GM12878 (cell line): ENCODE data around the gene ALKBH1. TPM values are rescaled to one million over a fixed set of nuclear protein-coding genes. Genes with fewer than 3 reads are reported as not detected.

ENCODE experiments used
- CREM ChIP-seq: IDR thresholded peaks from 2 replicates; pipeline ENCODE4 v1.6.1; 2014; ENCODE audit warnings: antibody characterized with exemption, low read depth
- E2F4 ChIP-seq: IDR thresholded peaks from 2 replicates; pipeline ENCODE4 v1.6.1; 2012; ENCODE audit warnings: low read depth, low read length, improper control_type of control experiment
- EZH2 ChIP-seq: IDR thresholded peaks from 2 replicates; pipeline ENCODE4 v1.6.1; 2012; ENCODE audit warnings: low read depth, mild to moderate bottlenecking, control low read depth, inconsistent platforms, low read length, borderline replicate concordance; ENCODE audit not compliant: control insufficient read depth
- MLLT1 ChIP-seq: fragments of 450-650 bp; IDR thresholded peaks from 2 replicates; pipeline ENCODE4 v1.6.1; 2016; ENCODE audit warnings: mild to moderate bottlenecking
- PAX5 ChIP-seq: IDR thresholded peaks from 2 replicates; pipeline ENCODE4 v1.6.1; 2011; ENCODE audit warnings: low read depth, low read length, borderline replicate concordance
- PML ChIP-seq: IDR thresholded peaks from 2 replicates; pipeline ENCODE4 v1.6.1; 2012; ENCODE audit warnings: low read length, inconsistent platforms
- REST ChIP-seq: IDR thresholded peaks from 2 replicates; pipeline ENCODE4 v1.6.1; 2012; ENCODE audit warnings: mild to moderate bottlenecking, low read depth, low read length
- STAT1 ChIP-seq: fragments of 450-650 bp; conservative IDR thresholded peaks from 2 replicates; pipeline ENCODE4 v1.6.1; 2014; ENCODE audit warnings: antibody characterized with exemption, mild to moderate bottlenecking
- TARDBP ChIP-seq: IDR thresholded peaks from 2 replicates; pipeline ENCODE4 v1.6.1; 2016; ENCODE audit warnings: borderline replicate concordance
- polyA plus RNA-seq, 11 experiments: library from polyadenylated mRNA; depleted of rRNA in 4 of 11; unstranded in 6 of 11; stranded (reverse) in 5 of 11; fragments of >200 nt; fragmentation: Nextera tagmentation in 4 of 11; fragmentation: Illumina TruSeq in 1 of 11; extraction: Ambion mirVana in 4 of 11; extraction: Trizol in 1 of 11; gene quantifications; 1 replicate in 1 of 11; 2 replicates in 10 of 11; pipeline versions ENCODE4 v1.2.1 to v1.2.3, GENCODE V29; 2011 to 2016; ENCODE audit warnings: inconsistent platforms in 2 of 11, missing spikeins in 2 of 11, low read depth in 1 of 11
- total RNA-seq, 4 experiments: library from RNA; depleted of rRNA in 3 of 4; stranded (reverse); fragments of >200 nt in 3 of 4; fragmentation: Illumina TruSeq in 1 of 4; extraction: Trizol in 1 of 4; gene quantifications; 2 replicates each; pipeline versions ENCODE4 v1.2.1 to v1.2.3, GENCODE V29; 2013 to 2021
- TF ChIP-seq, protein P1 (sequence below): fragments of 450-650 bp; IDR thresholded peaks from 2 replicates; pipeline ENCODE4 v1.6.1; 2018; ENCODE audit warnings: borderline replicate concordance, mild to moderate bottlenecking; ENCODE audit not compliant: partially characterized antibody
- TF ChIP-seq, protein P2 (sequence below): fragments of 150-350 bp; IDR thresholded peaks from 2 replicates; pipeline ENCODE4 v1.6.1; 2016; ENCODE audit warnings: low read depth, low read length

Gene ALKBH1
- total and polyA plus RNA-seq, 10 of the 15 experiments (the other 5 are each of a cell fraction or from before 2014, with no cell fraction given): 6.5 to 24.1 (median 17.0) TPM

GRCh38 chr14:77657280-77657679 is 50.5 kb downstream of the ALKBH1 start (continued):
- TF ChIP-seq, protein P1, sequence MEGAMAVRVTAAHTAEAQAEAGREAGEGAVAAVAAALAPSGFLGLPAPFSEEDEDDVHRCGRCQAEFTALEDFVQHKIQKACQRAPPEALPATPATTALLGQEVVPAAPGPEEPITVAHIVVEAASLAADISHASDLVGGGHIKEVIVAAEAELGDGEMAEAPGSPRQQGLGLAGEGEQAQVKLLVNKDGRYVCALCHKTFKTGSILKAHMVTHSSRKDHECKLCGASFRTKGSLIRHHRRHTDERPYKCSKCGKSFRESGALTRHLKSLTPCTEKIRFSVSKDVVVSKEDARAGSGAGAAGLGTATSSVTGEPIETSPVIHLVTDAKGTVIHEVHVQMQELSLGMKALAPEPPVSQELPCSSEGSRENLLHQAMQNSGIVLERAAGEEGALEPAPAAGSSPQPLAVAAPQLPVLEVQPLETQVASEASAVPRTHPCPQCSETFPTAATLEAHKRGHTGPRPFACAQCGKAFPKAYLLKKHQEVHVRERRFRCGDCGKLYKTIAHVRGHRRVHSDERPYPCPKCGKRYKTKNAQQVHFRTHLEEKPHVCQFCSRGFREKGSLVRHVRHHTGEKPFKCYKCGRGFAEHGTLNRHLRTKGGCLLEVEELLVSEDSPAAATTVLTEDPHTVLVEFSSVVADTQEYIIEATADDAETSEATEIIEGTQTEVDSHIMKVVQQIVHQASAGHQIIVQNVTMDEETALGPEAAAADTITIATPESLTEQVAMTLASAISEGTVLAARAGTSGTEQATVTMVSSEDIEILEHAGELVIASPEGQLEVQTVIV: no peak
- TF ChIP-seq STAT1 (no peak), PML (no peak), TARDBP (no peak), CREM (no peak), EZH2 (no peak), PAX5 (no peak), E2F4 (no peak), REST (no peak), MLLT1 (no peak)
- TF ChIP-seq, protein P2, sequence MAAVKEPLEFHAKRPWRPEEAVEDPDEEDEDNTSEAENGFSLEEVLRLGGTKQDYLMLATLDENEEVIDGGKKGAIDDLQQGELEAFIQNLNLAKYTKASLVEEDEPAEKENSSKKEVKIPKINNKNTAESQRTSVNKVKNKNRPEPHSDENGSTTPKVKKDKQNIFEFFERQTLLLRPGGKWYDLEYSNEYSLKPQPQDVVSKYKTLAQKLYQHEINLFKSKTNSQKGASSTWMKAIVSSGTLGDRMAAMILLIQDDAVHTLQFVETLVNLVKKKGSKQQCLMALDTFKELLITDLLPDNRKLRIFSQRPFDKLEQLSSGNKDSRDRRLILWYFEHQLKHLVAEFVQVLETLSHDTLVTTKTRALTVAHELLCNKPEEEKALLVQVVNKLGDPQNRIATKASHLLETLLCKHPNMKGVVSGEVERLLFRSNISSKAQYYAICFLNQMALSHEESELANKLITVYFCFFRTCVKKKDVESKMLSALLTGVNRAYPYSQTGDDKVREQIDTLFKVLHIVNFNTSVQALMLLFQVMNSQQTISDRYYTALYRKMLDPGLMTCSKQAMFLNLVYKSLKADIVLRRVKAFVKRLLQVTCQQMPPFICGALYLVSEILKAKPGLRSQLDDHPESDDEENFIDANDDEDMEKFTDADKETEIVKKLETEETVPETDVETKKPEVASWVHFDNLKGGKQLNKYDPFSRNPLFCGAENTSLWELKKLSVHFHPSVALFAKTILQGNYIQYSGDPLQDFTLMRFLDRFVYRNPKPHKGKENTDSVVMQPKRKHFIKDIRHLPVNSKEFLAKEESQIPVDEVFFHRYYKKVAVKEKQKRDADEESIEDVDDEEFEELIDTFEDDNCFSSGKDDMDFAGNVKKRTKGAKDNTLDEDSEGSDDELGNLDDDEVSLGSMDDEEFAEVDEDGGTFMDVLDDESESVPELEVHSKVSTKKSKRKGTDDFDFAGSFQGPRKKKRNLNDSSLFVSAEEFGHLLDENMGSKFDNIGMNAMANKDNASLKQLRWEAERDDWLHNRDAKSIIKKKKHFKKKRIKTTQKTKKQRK: no peak
- TF ChIP-seq, all 136 proteins: peak for 0
